KBM-7 (cell line): ENCODE measurements around the gene NBEA.

Source experiments
- DNase-seq: peaks from one replicate; pipeline ENCODE4 v3.0.0-alpha.2; 2015
- in situ Hi-C: fragments of 300-500 bp; cut with MboI; formaldehyde crosslinking; loops from 2 replicates; pipeline ENCODE4 v1.14.3; 2020; ENCODE audit warnings: low sequenced_read_pairs, low pct_unique_long_range_greater_than_20kb, mixed read lengths

NBEA gene

DNA sequence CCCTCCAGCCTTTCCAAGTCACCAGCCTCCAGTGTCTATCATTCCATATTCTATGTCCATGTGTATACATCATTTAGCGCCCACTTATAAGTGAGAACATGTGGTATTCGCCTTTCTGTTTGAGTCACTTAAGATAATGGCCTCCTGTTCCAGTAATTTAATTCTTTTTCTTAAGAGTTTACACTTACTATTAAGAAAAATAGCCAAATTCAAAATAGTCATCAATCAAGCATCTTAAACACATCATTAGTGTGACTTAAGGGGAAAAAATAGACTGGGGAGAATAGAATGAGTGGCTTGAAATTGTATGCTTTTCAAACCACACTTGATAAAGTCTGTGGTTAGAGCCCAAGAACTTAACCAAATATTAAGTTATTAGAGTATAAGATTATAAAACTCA is 286.5 kb downstream of the NBEA start:
- DNase-seq: no peak

DNA sequence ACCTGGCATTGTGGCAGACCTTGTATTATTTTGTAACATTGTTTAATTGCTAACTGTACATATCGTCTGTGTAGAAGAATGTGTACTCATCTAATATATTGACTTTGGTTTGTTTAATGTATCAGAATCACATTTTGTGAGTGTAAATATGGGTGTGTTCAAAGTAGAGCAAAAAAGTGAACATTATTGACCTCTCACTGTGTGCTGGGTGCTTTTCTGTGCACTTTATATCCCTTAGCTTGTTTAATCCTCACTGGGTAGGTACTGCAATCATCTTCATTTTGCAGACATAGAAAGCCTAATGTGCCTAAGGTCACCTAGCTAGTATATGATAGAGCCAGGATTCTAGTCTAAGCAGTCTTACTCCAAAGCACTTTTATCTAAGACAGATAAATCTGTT is 289.4 kb downstream of the NBEA start:
- no peak for DNase-seq
- in situ Hi-C loops: no loop called here

More for the DNA sequence above, 286.5 kb downstream of the NBEA start:
- in situ Hi-C loops: no loop called here

GRCh38 chr13:35238274-35238673 is 296.2 kb downstream of the NBEA start:
- DNase-seq: no peak
- in situ Hi-C loops: no loop called here

DNA sequence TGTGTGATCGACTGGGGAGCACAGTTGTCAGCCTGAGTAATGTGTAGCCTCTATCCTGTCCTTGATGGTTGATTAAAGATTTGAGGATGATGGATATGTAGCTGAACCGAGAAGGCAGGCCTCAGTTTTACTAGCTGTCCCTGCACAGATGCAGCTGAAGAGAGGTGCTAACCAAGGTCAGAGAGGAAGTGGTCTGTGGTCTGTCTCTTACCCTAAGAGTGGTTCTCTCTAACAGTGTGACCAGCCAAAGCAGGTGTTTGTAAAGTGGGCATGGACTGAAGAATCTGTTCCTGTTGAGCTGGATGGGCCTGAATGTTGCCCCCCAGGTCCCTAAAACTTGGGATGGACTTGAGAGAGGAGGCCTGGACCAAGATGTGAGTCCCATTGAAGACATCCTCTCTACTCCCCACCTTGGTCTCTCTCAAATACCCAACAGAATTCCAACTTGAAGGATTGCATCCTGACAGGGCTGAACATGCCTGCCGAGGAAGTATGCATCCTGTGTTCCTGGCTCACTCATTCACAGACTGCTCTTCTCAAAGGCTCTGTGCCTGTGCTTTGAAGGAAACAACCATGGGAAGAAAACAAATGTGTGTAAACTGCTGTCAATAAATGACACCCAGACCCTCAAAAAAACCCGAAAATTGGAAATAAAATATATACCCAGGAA is 310.6 kb downstream of the NBEA start:
- in situ Hi-C loops: no loop called here
- DNase-seq: peak; percentile 3

DNA sequence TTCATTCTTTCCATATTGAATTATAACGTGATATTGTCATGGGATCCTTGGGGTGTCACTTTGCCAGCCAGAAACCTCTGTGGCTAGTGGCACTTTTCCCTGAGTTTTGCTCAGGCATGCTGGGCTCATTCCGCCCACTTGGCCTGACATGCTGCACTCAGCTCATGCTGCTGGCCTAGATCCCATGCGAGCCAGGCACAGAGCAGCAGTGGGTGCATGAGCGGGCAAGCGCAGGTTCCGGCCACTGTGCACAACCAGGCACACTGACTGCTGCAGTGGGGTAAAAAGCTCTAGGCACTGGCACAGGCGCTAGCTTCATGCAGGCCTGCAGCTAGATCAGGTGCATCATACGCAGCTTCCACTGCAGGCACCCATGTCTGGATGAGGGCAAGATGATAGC is 313.2 kb downstream of the NBEA start:
- in situ Hi-C loops: no loop called here
- DNase-seq: no peak

DNA sequence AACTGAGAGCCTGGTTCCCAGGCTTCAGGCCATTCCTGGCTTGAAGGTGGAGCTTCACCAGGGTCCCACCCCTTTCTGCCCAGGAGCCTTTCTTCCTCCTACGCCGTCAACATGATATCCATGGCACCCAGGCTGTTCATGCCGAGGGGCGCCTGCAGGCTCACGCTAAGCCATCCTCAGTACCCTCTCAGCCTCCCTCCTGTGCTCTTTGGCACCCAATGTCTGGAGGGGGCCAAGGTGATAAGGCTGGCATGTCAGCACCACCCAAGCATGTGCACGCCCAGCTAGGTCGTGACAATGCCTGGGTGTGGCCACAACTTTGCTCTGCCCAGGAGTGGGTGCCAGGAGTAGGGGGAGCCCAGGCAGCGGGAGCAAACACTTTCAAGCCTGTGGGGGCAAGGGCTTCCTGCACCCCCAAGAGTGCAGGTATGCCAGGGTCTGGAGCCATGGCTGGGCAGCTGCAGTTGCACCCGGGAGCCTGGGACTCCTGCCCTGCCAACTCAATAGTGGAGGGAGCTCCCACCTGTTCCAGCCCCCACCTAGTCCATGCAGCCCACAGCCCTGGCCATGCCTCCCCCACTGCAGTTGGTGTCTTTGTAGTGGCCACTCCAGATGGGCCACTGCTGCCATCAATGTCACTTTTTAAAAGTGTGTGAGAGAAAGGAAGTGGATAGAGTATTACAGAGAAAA is 314.5 kb downstream of the NBEA start:
- DNase-seq: no peak

GRCh38 chr13:35260316-35260715 is 318.2 kb downstream of the NBEA start:
- in situ Hi-C loops: no loop called here
- DNase-seq: no peak

More for the DNA sequence above, 314.5 kb downstream of the NBEA start:
- in situ Hi-C loops: no loop called here

- no peak for DNase-seq
- in situ Hi-C loops: no loop called here
Measured at GRCh38 chr13:35266412-35266811, 324.3 kb downstream of the NBEA start.

DNA sequence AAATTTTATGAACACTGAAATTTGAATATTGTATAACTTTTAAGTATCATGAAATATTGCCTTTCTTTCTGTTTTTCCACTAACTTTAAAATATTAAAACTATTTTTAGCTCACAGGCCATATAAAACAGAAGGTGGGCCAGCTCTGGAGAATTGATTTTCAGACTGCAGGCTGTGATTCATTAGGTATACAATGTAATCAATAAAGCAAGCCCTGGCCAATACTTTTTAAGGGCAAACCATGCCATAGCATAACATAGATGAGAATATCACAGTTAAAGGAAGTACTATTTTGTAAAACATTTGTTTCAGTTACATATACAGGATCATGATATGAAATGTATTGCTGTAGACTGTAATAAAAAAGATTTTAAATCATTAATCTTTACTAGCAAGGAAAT is 336.8 kb downstream of the NBEA start:
- no peak for DNase-seq
- in situ Hi-C loops: no loop called here

DNA sequence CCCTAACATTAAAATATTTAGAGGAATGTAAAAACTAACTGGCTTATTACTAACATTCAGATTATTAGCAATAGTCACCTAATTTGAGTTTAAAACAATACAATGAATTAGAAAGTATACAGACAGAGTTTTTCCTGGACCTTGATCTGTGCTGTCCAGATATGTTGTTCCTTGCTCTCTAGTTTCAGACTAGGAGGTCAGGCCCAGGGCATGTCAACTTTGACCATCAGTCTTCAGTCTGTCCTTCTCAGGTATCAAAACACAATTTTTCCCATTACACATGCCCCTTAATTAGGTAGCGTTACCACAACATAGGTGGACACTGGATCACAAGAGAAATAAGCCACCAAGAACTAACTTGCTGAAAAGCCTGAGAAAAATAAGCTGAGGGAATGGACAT is 337.4 kb downstream of the NBEA start:
- no peak for DNase-seq
- in situ Hi-C loops: no loop called here

- no peak for DNase-seq
- in situ Hi-C loops: no loop called here
Measured at GRCh38 chr13:35283856-35284255, 341.8 kb downstream of the NBEA start.

DNA sequence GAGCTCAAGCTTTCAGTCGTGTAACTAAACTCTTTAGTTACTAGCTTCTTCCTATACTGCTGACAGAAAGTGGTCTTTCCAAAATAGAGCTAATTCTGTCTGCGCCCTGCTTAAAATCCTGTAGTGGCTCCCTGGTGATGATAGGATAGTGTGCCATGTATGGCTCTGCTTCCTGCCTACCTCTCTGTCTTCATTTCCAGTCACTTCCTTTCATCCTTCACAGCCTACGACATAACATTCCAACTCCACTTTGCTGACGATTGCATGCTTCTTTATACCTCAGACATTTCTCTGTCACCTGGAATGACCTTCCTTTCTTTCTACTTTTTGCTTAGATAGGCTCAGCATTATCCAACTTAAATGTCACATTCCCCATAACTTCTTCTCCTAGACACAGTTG is 343.6 kb downstream of the NBEA start:
- in situ Hi-C loops: no loop called here
- DNase-seq: no peak

DNA sequence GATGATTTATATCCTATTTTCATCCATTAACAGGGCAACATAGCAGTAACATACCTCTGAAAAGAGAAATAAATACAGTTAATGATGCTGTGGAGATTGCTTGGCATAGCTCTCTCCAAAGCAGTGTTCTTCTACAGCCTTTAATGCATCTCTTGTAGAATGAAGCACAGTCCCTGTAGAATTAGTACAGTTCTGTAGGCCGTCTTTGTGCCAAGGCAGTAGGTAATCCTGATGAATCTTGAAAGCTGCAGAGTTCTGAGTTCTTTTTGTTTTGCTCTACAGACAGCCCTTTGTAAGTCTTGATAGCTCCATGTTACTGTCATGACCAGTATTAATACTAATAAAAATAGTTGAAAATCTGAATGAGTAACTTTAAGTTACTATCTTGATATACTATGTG is 350.3 kb downstream of the NBEA start:
- no peak for DNase-seq
- in situ Hi-C loops: no loop called here

- no peak for DNase-seq
- in situ Hi-C loops: no loop called here
Measured at GRCh38 chr13:35293579-35294226, 351.6 kb downstream of the NBEA start.

DNA sequence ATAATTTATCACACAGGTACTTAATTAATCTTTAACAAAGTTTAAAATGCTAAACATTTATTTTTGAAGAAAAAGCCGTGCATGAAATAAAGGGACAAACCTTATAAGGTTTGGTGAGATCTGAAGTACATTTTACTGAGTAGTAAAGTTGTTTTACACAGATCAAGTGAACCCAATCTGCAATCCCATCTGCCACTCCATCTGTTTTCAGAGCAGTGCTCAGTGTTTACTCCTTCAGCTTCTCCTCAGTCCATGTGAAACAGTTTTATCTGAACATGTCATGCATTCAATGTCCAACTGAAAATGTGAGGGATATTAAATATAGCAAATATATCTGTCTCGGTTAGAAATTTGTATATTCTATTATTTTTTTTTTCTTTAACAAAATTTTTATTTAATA is 367.6 kb downstream of the NBEA start:
- in situ Hi-C loops: no loop called here
- no peak for DNase-seq

GRCh38 chr13:35332134-35332533 is 390.1 kb downstream of the NBEA start:
- no peak for DNase-seq
- in situ Hi-C loops: no loop called here

DNA sequence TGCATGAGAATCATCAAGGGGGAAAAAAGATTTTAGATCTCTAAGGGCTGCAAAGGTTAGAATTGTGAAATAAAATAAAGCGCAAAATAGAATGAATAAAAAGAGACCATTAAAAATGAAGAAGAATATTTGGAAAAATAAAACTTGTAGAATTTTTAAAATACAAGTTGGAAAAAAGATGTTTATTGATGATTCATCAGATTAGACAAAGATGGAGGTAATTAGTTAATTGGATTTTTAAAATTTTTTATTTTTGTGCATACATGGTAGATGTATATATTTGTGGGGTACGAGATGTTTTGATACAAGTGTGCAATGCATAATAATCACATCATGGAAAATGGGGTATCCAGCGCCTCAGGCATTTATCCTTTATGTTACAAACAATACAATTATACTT is 391.1 kb downstream of the NBEA start:
- DNase-seq: no peak
- in situ Hi-C loops: no loop called here

DNA sequence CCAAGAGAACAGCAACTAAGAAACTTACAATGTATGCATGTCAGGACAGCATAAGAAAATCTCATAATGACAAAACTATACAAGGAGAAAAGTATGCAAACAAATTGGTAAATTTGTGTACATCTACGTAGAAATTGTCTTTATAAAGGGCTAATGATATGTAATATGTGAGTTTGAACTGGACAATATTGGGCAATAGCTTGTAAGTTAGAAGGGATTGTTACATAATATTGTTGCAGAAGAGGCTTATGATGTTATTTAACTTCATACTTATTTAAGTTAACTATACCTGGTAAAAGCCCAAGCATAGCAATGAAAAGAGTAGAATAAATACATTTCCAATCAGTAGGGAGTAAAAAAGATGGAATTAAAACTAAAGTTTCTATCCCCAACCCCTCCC is 400.4 kb downstream of the NBEA start:
- in situ Hi-C loops: no loop called here

GRCh38 chr13:35343417-35343816 is 401.3 kb downstream of the NBEA start:
- DNase-seq: no peak
- in situ Hi-C loops: no loop called here

More for the DNA sequence above, 400.4 kb downstream of the NBEA start:
- no peak for DNase-seq

GRCh38 chr13:35345992-35346391 is 403.9 kb downstream of the NBEA start:
- no peak for DNase-seq
- in situ Hi-C loops: no loop called here

DNA sequence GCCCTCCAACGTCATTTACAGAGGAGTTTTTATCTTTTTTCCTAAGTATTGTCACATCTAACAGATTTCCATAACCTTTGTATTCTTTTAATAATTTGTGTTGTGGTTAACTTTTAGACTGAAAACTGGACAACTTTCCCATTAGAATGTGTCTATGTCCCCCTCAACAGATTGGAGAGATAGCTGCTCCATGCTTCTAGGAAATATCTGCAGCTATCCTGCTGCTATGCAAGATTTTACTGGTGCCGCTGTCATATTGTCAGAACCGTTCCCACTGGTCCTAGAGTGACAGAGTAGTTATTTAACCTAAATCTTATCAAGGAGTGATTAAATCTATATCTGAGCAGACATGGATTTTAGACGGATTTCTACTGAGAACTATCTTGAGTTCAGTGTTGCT is 404.4 kb downstream of the NBEA start:
- in situ Hi-C loops: no loop called here
- no peak for DNase-seq
